SJCRH30 (cell line): Measurements from ENCODE around the gene PTPN22. TPM values are rescaled to one million over a fixed set of nuclear protein-coding genes. Genes with fewer than 3 reads are reported as not detected.

Experiments
- DNase-seq, 2 experiments: peaks; one replicate each; pipeline ENCODE4 v3.0.0-alpha.2; 2015 to 2020
- H3K27ac ChIP-seq: fragments of 250-450 bp; sonication (Bioruptor Pico); 2 replicates; pipeline ENCODE4 v1.5.1; 2020; ENCODE audit warnings: mild to moderate bottlenecking, moderate library complexity
- H3K27me3 ChIP-seq: fragments of 250-450 bp; sonication (Bioruptor Pico); 2 replicates; pipeline ENCODE4 v1.5.1; 2020; ENCODE audit warnings: mild to moderate bottlenecking, moderate library complexity
- H3K36me3 ChIP-seq: fragments of 250-450 bp; sonication (Bioruptor Pico); 2 replicates; pipeline ENCODE4 v1.5.1; 2020; ENCODE audit warnings: mild to moderate bottlenecking, moderate library complexity
- H3K4me1 ChIP-seq: fragments of 250-450 bp; sonication (Bioruptor Pico); 2 replicates; pipeline ENCODE4 v1.5.1; 2020; ENCODE audit warnings: mild to moderate bottlenecking, moderate library complexity
- H3K4me3 ChIP-seq: fragments of 250-450 bp; sonication (Bioruptor Pico); 2 replicates; pipeline ENCODE4 v1.5.1; 2020; ENCODE audit warnings: mild to moderate bottlenecking, moderate library complexity
- H3K9me3 ChIP-seq: fragments of 250-450 bp; sonication (Bioruptor Pico); replicated peaks from 2 replicates; pipeline ENCODE4 v1.5.1; 2020; ENCODE audit warnings: mild to moderate bottlenecking, moderate library complexity
- total RNA-seq: library from RNA; depleted of rRNA; stranded (reverse); fragments of >200 nt; shearing (Covaris generic); gene quantifications from 2 replicates; pipeline ENCODE4 v1.2.3, GENCODE V29; 2014

Gene PTPN22
- total RNA-seq, 1 experiment from 2014 or later = 2.0 TPM

DNA sequence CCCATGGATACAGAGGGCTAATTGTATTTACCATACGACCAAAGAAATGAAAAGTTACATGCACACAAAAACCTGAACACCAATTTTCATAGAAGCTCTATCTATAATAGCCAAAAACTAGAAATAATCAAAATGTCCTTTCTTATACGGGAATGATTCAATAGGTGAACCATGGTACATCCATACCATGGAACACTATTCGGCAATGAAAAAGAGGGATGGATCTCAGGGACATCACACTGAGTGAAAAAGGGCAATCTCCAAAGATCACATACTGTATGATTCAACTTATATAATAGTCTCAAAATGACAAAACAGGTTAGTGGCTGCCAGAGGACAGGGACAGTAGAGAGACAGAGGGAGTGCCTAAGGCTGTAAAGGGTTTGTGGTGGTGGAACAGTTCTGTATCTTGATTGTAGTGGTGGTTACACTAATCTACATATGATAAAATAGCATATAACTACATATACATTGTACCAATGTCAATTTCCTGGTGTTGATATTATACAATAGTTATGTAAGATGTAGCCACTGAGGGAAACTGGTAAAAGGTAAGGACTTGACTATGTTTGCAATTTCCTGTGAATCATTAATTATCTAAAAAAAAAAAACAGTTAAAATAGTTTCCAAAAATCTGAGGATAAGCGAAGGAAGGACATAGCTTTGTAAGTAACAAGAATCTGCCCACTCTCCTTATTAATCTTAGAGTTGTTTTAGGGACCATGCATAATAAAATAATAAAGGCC lies 62.9 kb downstream of the PTPN22 start:
- H3K36me3 ChIP-seq = no peaks in the 10 kb centered on the region
- H3K9me3 ChIP-seq = no peaks in the 10 kb centered on the region
- no peaks in the 10 kb centered on the region for H3K27me3 ChIP-seq
- no peaks in the 10 kb centered on the region; the same call in 1 of the 2 replicates for H3K4me1 ChIP-seq
- no peak for DNase-seq
- H3K4me3 ChIP-seq = no peak overlapping the region
- no peak overlapping the region for H3K27ac ChIP-seq

DNA sequence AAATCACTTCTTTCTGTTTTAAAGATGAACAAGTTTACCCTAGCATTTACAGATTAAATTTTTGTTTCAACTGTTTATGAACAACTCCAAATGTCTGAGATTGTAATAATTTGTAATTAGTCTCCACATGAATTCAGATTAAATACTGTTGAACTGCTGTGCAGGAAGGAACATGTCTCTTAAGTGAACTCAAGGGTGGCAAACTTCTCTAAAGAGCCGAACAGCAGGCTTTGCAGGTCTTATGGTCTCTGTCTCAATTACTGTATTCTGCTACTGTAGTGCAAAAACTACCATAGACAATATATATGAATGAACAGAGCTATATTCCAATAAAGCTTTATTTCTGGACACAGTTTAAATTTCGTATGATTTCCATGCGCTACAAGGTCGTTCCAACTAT lies 65.9 kb downstream of the PTPN22 start:
- no peak overlapping the region for H3K27ac ChIP-seq
- no peaks in the 10 kb centered on the region for H3K36me3 ChIP-seq
- no peak overlapping the region for H3K4me3 ChIP-seq
- DNase-seq = no peak
- H3K4me1 ChIP-seq = no peaks in the 10 kb centered on the region; the same call in 1 of the 2 replicates
- no peaks in the 10 kb centered on the region for H3K27me3 ChIP-seq
- no peaks in the 10 kb centered on the region for H3K9me3 ChIP-seq

DNA sequence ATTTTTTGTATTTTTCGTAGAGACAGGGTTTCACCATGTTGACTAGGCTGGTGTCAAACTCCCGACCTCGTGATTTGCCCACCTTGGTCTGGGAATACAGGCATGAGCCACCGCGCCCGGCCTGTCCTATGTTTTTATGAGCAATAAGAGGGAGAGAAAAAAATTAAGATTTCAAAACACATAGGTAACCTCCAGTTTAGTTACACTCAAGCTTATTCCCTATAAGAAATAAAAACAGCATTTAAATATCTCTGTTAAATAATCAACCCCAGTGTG lies 66.3 kb downstream of the PTPN22 start:
- Histone ChIP-seq H3K27me3 (no peaks in the 10 kb centered on the region), H3K4me3 (no peak overlapping the region), H3K4me1 (no peaks in the 10 kb centered on the region; the same call in 1 of the 2 replicates), H3K9me3 (no peaks in the 10 kb centered on the region), H3K27ac (no peak overlapping the region), H3K36me3 (no peaks in the 10 kb centered on the region)
- no peak for DNase-seq

DNA sequence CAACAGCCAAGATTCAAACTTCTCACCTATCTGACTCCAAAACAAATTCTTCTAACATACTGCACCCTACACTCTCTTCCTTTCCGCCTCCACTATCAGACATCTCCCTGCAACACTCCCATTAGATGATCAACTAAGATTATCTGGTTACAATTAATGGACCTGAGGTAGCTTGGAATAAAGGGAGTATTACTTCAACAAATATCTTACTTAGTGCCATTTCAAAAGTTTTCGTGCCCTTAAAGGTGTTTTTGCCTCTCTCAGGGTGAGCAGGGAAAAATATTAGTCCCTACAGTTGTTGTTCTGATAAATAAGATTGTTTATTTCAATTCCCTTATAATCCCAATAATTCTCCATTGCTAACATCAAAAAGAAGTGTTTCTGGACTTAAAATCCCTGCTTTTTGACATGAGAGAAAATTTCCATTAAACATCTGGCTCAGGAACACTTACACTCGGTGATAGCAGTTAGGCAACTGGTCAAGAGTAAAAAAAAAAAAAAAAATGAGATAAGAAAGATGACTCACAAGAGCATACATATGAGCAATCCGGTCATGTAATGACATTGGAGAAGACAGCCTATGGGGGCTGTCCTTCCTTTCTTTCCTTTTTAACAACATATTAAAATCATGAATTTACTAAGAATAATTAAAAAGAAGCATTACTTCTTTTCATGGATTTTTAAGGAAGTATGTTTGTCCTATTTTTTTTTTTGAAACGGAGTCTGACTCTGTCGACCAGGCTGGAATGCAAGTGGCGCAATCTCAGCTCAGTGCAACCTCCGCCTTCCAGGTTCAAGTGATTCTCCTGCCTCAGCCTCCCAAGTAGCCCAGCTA lies 66.9 kb downstream of the PTPN22 start:
- no peaks in the 10 kb centered on the region for H3K27me3 ChIP-seq
- no peak overlapping the region for H3K4me3 ChIP-seq
- no peak for DNase-seq
- no peaks in the 10 kb centered on the region for H3K9me3 ChIP-seq
- H3K27ac ChIP-seq = no peak overlapping the region
- no peaks in the 10 kb centered on the region for H3K36me3 ChIP-seq
- no peaks in the 10 kb centered on the region; the same call in 1 of the 2 replicates for H3K4me1 ChIP-seq

DNA sequence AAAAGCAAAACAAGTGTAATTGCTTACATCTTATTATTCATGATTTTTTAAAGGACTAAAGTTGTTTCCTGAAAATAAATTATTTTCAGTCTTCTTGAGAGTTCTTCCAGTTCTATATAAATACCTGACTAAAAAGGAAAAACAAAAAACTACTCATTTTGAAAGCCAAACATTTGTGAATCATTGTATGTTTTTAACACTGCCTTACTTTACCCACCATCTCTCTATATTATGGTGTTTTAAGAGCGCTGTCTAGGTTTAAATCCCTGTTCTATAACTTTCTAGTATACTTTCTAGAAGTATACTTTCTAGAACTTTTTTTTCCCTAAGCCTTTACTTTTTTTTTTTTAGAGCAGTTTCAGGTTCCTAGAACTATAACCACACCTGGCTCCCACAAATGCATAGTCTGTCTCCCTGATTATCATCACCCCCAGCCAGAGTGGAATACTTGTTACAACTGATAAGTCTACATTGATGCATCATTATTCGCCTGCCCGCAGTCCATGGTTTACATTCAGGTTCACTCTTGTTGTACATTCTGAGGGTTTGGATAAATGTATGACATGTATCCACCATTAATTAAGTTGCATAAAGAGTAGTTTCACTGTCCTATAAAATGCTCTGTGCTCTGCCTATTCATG lies 69.0 kb downstream of the PTPN22 start:
- H3K27me3 ChIP-seq = no peaks in the 10 kb centered on the region
- H3K27ac ChIP-seq = no peak overlapping the region
- DNase-seq = no peak
- no peaks in the 10 kb centered on the region for H3K9me3 ChIP-seq
- peaks cover under 1% of the 10 kb centered on the region; the same call in 1 of the 2 replicates for H3K36me3 ChIP-seq
- H3K4me3 ChIP-seq = no peak overlapping the region
- H3K4me1 ChIP-seq = no peaks in the 10 kb centered on the region; the same call in 1 of the 2 replicates

DNA sequence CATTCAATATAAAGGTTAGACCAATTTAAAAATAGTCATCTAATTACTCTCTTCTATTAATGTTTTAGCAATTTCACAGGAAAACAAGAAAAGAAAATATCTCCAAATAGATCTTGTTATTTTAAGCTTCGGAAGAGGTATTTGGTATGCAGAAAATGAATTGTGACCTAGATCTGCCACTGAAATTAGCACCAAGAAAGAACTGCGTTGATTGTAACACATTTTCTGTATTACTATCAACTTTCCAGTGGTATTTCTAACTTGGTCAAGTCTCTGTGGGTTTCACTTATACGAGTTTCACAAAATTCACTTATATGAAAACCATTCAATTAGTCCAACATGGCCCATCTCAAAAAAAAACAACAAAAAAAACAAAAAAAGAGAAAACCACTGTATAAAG lies 71.0 kb downstream of the PTPN22 start:
- peaks cover 6% of the 10 kb centered on the region for H3K36me3 ChIP-seq
- no peak overlapping the region for H3K27ac ChIP-seq

DNA sequence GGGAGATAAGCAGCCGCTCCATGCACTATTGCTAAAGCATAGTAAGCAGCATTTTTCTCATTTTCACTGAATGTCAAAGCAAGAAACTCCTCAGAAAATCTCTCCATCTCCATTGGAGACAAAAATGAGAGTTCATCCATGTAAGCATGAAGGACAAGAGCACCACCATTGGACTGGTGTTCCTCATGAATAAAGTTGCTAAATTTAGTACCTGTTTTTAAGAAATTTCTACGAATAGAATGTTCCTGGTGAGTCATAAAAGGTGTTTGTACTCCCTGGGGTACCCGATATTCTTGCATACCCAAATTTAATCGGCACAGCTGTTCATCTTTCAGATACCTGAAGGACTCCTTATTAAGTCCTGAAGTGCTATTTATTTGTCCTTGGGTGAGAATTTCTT lies 74.0 kb downstream of the PTPN22 start:
- Histone ChIP-seq H3K36me3 (peaks cover 6% of the 10 kb centered on the region), H3K4me1 (no peaks in the 10 kb centered on the region), H3K9me3 (no peaks in the 10 kb centered on the region), H3K27ac (no peak overlapping the region), H3K27me3 (no peaks in the 10 kb centered on the region), H3K4me3 (no peak overlapping the region)
- DNase-seq = no peak

More for the DNA sequence above, 71.0 kb downstream of the PTPN22 start:
- no peaks in the 10 kb centered on the region; the same call in 1 of the 2 replicates for H3K4me1 ChIP-seq
- no peaks in the 10 kb centered on the region for H3K9me3 ChIP-seq
- H3K27me3 ChIP-seq = no peaks in the 10 kb centered on the region
- no peak for DNase-seq
- H3K4me3 ChIP-seq = no peak overlapping the region

DNA sequence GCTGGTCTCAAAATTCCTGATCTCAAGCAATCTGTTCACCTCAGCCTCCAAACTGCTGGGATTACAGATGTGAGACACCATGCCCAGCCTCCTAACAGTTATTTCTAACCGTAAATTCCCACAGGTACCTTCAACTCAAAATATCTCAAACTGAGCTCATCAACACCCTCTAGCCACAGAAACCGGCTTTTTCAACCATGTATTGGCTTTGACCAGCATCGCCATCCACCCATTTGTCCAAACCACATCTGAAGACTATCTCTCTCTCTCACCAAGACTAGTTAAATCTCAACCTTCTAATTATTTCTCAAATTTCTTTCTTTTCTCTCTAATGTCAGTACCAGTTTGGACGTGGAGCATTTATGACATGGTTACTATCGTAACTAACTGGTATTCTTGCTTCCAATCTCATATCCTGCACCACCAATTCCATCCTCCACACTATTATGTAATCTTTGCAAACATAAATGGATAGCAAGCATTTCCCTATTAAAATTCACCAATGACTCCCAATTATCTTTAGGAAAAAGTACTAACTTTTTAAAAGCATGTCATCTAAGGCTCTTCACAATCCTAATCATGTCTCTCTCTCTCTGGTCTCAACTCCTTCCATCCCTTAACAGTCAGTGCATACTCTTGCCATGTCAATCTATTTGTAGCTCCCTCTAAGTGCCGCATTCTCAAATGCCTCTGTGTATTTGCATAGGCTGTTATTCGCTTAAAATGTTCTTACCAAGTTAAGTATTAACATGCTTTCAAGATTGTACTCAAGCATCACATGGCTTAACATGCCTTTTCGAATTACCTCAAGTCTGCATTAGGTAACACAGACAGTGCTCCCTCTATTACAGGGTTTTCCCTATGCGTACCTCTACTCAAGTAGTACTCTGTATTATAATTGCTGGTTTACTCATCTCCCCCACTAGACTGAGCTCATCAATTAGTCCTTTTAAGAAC lies 77.4 kb downstream of the PTPN22 start:
- Histone ChIP-seq H3K4me1 (no peaks in the 10 kb centered on the region), H3K27ac (no peak overlapping the region), H3K4me3 (no peak overlapping the region), H3K27me3 (no peaks in the 10 kb centered on the region), H3K9me3 (no peaks in the 10 kb centered on the region), H3K36me3 (peaks cover 6% of the 10 kb centered on the region)
- DNase-seq = no peak

DNA sequence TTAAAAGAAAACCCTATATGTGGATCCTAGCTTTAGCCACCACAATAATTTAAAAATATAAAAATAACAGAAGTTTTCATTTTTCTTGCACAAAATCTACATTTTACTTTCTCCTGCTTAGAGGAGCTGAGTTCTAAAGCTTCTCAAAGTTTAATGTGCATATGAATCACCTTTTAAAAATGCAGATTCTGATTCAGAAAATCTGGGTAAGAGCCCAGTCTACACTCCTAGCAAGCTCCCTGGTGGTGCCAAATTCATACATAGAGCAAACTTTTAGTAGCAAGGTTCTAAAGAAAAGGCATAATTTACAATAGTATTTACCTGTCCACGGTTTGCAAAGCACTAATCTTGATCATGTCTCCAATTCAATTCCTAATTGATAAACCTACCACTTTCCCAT lies 78.5 kb downstream of the PTPN22 start:
- Histone ChIP-seq H3K36me3 (peaks cover 6% of the 10 kb centered on the region), H3K27me3 (no peaks in the 10 kb centered on the region), H3K4me1 (no peaks in the 10 kb centered on the region), H3K27ac (no peak overlapping the region), H3K9me3 (0 out of 2 replicates have a peak, but pooled peaks cover under 1% of the 10 kb centered on the region), H3K4me3 (no peak overlapping the region)
- no peak for DNase-seq

DNA sequence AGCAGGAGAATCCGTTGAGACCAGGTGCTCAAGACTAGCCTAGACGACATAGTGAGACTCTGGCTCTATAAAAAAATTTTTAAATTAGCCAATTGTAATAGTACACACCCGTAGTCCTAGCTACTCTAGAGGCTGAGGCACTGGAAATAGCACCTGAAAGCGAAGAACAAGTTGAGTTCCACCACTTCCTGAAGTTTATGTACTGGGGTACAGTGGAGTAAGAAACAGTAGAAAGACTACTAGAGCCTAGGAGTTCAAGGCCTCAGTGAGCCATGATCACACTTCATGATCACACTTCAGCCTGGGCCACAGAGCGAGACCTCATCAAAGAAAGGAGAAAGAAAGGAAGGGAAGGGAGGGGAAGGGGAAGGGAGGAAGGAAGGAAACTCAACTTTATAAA lies 79.0 kb downstream of the PTPN22 start:
- Histone ChIP-seq H3K4me1 (no peaks in the 10 kb centered on the region), H3K4me3 (no peak overlapping the region), H3K36me3 (peaks cover 5% of the 10 kb centered on the region), H3K9me3 (0 out of 2 replicates have a peak, but pooled peaks cover 2% of the 10 kb centered on the region), H3K27ac (no peak overlapping the region), H3K27me3 (no peaks in the 10 kb centered on the region)
- DNase-seq = no peak

DNA sequence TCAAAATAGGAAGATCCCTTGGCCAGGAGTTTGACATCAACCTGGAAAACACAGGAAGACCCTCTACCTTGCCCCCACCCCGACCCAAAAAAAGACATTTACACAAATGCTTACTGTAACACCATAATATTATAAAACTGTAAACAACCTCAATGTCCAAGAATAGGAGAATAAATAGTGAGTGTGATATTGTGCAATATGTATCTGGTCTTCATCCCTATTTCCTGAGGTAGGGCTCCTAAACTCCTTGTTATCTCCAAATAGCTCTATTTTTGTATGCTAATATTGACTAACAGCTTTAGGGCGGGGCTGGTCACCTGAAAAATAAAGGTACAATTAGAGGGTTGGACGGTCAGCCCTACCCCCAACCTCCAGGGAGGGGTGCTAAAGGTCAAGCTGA lies 82.7 kb downstream of the PTPN22 start:
- 0 out of 2 replicates have a peak, but pooled peaks cover 2% of the 10 kb centered on the region for H3K9me3 ChIP-seq
- no peak for DNase-seq
- no peaks in the 10 kb centered on the region for H3K27me3 ChIP-seq
- H3K36me3 ChIP-seq = no peaks in the 10 kb centered on the region
- no peak overlapping the region for H3K27ac ChIP-seq
- H3K4me3 ChIP-seq = no peak overlapping the region
- no peaks in the 10 kb centered on the region for H3K4me1 ChIP-seq

DNA sequence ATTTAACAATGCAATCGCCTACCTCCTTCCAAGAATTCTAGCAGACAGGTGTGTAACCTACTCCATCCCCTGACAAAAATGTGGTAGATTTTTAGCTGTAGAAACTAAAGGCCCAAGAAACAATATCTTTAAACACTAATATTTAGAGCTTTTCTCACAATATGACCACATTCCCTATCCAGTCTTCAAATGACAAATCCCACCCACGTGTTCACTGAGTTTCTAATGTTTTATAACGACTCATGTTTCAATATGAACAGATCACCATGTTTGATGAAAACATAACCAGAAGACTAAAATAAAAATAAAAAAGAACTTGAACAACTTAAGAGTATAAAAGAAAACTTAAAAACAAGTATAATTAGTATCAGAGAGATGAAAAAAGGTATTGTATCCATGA lies 83.8 kb downstream of the PTPN22 start:
- Histone ChIP-seq H3K36me3 (no peaks in the 10 kb centered on the region), H3K4me1 (peaks cover 4% of the 10 kb centered on the region; the same call in 1 of the 2 replicates), H3K4me3 (no peak overlapping the region), H3K9me3 (0 out of 2 replicates have a peak, but pooled peaks cover 2% of the 10 kb centered on the region), H3K27me3 (no peaks in the 10 kb centered on the region), H3K27ac (no peak overlapping the region)
- no peak for DNase-seq

DNA sequence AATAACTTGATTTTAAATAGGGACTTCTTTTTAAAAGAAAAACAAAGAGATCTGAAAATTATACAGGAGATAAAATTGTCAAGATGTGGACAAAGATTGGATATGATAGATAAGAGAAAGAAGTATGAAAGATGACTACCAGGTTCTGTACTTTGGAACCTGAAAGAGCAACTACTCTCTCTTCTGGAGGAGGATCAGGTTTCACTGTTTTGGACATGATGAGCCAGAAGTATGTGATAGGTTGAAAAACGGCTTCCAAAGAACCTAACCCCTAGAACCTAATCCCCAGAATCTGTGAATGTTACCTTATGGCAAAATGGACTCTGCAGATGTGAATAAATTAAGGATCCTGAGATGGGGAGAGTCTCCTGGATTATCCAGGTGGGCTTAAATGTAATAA lies 85.4 kb downstream of the PTPN22 start:
- Histone ChIP-seq H3K36me3 (no peaks in the 10 kb centered on the region), H3K9me3 (0 out of 2 replicates have a peak, but pooled peaks cover 2% of the 10 kb centered on the region), H3K27ac (no peak overlapping the region), H3K4me1 (peaks cover 8% of the 10 kb centered on the region), H3K27me3 (no peaks in the 10 kb centered on the region), H3K4me3 (no peak overlapping the region)
- DNase-seq = peak in 1 of 2 experiments; percentile 6
